Activated T-helper 1 cell treated with anti-CD3 and anti-CD28 coated beads, Interleukin-12 subunit alpha, Interleukin-12 subunit beta, Interleukin-2, Interleukin-4 antibody, amounts not matched to agents 30 ng/mL and 10 ng/mL and 1 ng/mL, durations not matched to agents 14 hours and 24 hours and 36 hours (primary cell): ENCODE measurements around the gene HTRA2. TPM values are rescaled to one million over a fixed set of nuclear protein-coding genes. Genes with fewer than 3 reads are reported as not detected.
A peak's percentile ranks its signal among the peaks of the same experiment; 100 is the strongest.

ENCODE experiments used
- DNase-seq: peaks from one replicate; pipeline ENCODE4 v3.0.0; 2021; ENCODE audit warnings: low spot score
- H3K27ac Mint-ChIP-seq: one replicate; pipeline ENCODE4 v1.8.0; 2021; ENCODE audit warnings: mild to moderate bottlenecking, mixed read lengths
- H3K27me3 Mint-ChIP-seq: one replicate; pipeline ENCODE4 v1.8.0; 2022; ENCODE audit warnings: mild to moderate bottlenecking, moderate library complexity, mixed read lengths; ENCODE audit not compliant: insufficient read depth
- H3K36me3 Mint-ChIP-seq: one replicate; pipeline ENCODE4 v1.8.0; 2021; ENCODE audit warnings: low read depth, mixed read lengths
- H3K4me1 Mint-ChIP-seq: one replicate; pipeline ENCODE4 v1.8.0; 2021; ENCODE audit warnings: low read depth, mixed read lengths
- H3K4me3 Mint-ChIP-seq: one replicate; pipeline ENCODE4 v1.8.0; 2021; ENCODE audit warnings: mild to moderate bottlenecking, moderate library complexity, mixed read lengths
- H3K9me3 Mint-ChIP-seq: one replicate; pipeline ENCODE4 v1.8.0; 2021; ENCODE audit warnings: mixed read lengths
- intact Hi-C: fragments of 100-400 bp; cut with micrococcal nuclease; formaldehyde crosslinking; loops from one replicate; pipeline ENCODE4 v1.15.1; 2024
- total RNA-seq: library from RNA; stranded (reverse); gene quantifications from 2 replicates; pipeline ENCODE4 v1.2.3, GENCODE V29; 2022

The HTRA2 gene
- total RNA-seq, 1 donor from 2014 or later: 57.3 TPM

DNA sequence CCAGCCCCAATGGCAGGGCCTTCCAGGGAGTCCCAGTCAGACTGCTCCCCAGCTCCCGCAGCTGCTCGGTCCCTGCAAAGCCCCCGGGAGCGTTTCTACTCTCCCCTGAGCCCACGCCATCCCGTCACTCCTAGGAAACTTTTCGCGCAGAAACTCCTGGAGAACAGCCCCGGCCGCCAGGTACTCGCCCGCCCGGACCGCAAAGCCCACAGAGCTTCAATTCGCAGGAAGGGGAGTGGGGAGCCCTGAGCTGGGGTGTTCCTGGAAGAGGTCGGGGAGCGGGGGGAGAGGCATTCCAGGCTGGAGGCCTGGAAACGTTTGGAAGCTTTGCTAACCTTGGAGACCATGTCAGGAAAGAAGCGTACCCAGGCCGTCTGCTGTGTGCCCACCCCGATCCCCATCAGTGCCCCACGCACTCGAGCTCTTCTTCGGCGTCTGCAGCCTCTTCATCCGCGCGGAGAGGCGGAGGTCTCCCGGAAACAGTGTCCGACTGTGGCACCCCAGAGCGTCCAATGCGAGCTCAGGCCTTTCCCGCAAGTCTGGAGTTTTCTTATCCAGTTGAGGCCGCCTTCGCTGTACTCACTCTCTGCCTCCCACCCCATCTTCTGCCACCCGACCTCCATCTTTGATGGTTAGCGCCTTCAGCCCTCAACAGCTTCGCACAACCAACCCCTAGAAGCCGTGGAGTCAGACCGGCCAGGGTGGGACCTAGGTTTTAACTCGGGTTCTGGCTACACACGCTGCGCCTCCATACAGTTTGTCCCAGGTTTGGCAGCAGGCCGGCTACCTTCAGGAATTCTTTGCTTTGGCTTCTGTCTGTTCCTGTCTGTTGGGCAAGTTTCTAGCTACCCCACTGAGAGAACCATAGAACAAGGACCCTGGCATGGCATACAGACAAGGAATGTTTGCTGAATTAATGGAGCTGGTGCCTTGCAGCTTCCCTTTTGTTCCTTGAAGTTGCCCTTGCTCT lies 25.9 kb upstream of the HTRA2 start:
- Mint-ChIP-seq H3K9me3 (no peaks in the 10 kb centered on the region), H3K4me3 (peak overlapping the region; percentile 71), H3K27ac (peak overlapping the region; percentile 23), H3K27me3 (peaks cover 35% of the 10 kb centered on the region), H3K36me3 (peaks cover 44% of the 10 kb centered on the region), H3K4me1 (peaks cover 75% of the 10 kb centered on the region)
- intact Hi-C loops: no loop called here
- no peak for DNase-seq

GRCh38 chr2:74504591-74504990 lies 25.1 kb upstream of the HTRA2 start:
- Mint-ChIP-seq H3K4me1 (peaks cover 72% of the 10 kb centered on the region), H3K4me3 (peak overlapping the region; percentile 57), H3K9me3 (no peaks in the 10 kb centered on the region), H3K36me3 (peaks cover 41% of the 10 kb centered on the region), H3K27ac (peak overlapping the region; percentile 15), H3K27me3 (peaks cover 29% of the 10 kb centered on the region)
- intact Hi-C loops: no loop called here
- DNase-seq: no peak

- Mint-ChIP-seq H3K36me3 (peaks cover 36% of the 10 kb centered on the region), H3K27me3 (peaks cover 25% of the 10 kb centered on the region), H3K4me1 (peaks cover 66% of the 10 kb centered on the region), H3K4me3 (peak overlapping the region; percentile 96), H3K27ac (no peak overlapping the region), H3K9me3 (no peaks in the 10 kb centered on the region)
- intact Hi-C loops: loop anchor here (2.0 kb wide), 2 partner anchors 149 to 769 kb away; partner anchors contain the start of genes SEMA4F and TPRKB
- DNase-seq: no peak
Measured at GRCh38 chr2:74505448-74506246, 24.1 kb upstream of the HTRA2 start.

- Mint-ChIP-seq H3K36me3 (peaks cover 28% of the 10 kb centered on the region), H3K27ac (peak within 1 kb of the TSS; percentile 99), H3K9me3 (no peaks in the 10 kb centered on the region), H3K4me1 (peaks cover 55% of the 10 kb centered on the region), H3K27me3 (peaks cover 24% of the 10 kb centered on the region), H3K4me3 (peak within 1 kb of the TSS; percentile 96)
- DNase-seq: peak; percentile 96
- intact Hi-C loops: loop anchor here (1.0 to 2.0 kb wide), 11 partner anchors 9 to 771 kb away; partner anchors contain the start of genes AUP1, DOK1, HK2 and HTRA2
Measured at GRCh38 chr2:74507145-74507925, 22.4 kb upstream of the HTRA2 start, which contains the start of gene PCGF1. TSS of gene PCGF1 (minus strand) at chr2:74507695. CDS start at chr2:74507668, 27 bp downstream.

GRCh38 chr2:74507926-74508520 lies 21.7 kb upstream of the HTRA2 start:
- Mint-ChIP-seq H3K4me1 (peaks cover 50% of the 10 kb centered on the region), H3K27me3 (peaks cover 27% of the 10 kb centered on the region), H3K27ac (peak overlapping the region; percentile 99), H3K4me3 (peak overlapping the region; percentile 96), H3K9me3 (no peaks in the 10 kb centered on the region), H3K36me3 (peaks cover 26% of the 10 kb centered on the region)
- DNase-seq: no peak
- intact Hi-C loops: loop anchor here (1.0 to 2.0 kb wide), 11 partner anchors 8 to 771 kb away; partner anchors contain the start of genes AUP1, DOK1, HK2 and HTRA2

- no peak for DNase-seq
- intact Hi-C loops: no loop called here
- peaks cover 16% of the 10 kb centered on the region for H3K36me3 Mint-ChIP-seq
- H3K9me3 Mint-ChIP-seq: no peaks in the 10 kb centered on the region
- H3K27me3 Mint-ChIP-seq: peaks cover 31% of the 10 kb centered on the region
- H3K27ac Mint-ChIP-seq: peak overlapping the region; percentile 0
- H3K4me1 Mint-ChIP-seq: peaks cover 36% of the 10 kb centered on the region
- no peak overlapping the region for H3K4me3 Mint-ChIP-seq
Measured at GRCh38 chr2:74510272-74510671, 19.5 kb upstream of the HTRA2 start.

GRCh38 chr2:74511104-74511989 lies 18.4 kb upstream of the HTRA2 start:
- no peak for DNase-seq
- no peak overlapping the region for H3K27ac Mint-ChIP-seq
- H3K36me3 Mint-ChIP-seq: peaks cover 10% of the 10 kb centered on the region
- peaks cover 34% of the 10 kb centered on the region for H3K4me1 Mint-ChIP-seq
- peaks cover 37% of the 10 kb centered on the region for H3K27me3 Mint-ChIP-seq
- H3K9me3 Mint-ChIP-seq: no peaks in the 10 kb centered on the region
- intact Hi-C loops: no loop called here
- no peak overlapping the region for H3K4me3 Mint-ChIP-seq

GRCh38 chr2:74512744-74513604 lies 16.8 kb upstream of the HTRA2 start:
- Mint-ChIP-seq H3K9me3 (no peaks in the 10 kb centered on the region), H3K27ac (peak overlapping the region; percentile 52), H3K4me3 (peak overlapping the region; percentile 66), H3K27me3 (peaks cover 52% of the 10 kb centered on the region), H3K4me1 (peaks cover 27% of the 10 kb centered on the region), H3K36me3 (peaks cover 13% of the 10 kb centered on the region)
- DNase-seq: no peak
- intact Hi-C loops: no loop called here

- H3K27me3 Mint-ChIP-seq: peaks cover 60% of the 10 kb centered on the region
- H3K36me3 Mint-ChIP-seq: peaks cover 10% of the 10 kb centered on the region
- intact Hi-C loops: loop anchor here (1.0 kb wide), 1 partner anchor 15 kb away; no protein-coding TSS in a partner anchor
- peaks cover 18% of the 10 kb centered on the region for H3K4me1 Mint-ChIP-seq
- DNase-seq: peak; percentile 34
- no peak overlapping the region for H3K27ac Mint-ChIP-seq
- no peaks in the 10 kb centered on the region for H3K9me3 Mint-ChIP-seq
- H3K4me3 Mint-ChIP-seq: peak overlapping the region; percentile 66
Measured at GRCh38 chr2:74513605-74514367, 15.9 kb upstream of the HTRA2 start.
